Embryonic facial prominence (tissue), 1 donor: Measurements from ENCODE around the gene POLG2.
A peak's percentile ranks its signal among the peaks of the same experiment; 100 is the strongest.

Experiments used
- DNase-seq: peaks from one replicate; pipeline ENCODE4 v3.0.0-alpha.2; 2016; ENCODE audit errors: extremely low spot score

POLG2 gene

GRCh38 chr17:64496786-64497564 is at the start of gene POLG2:
TSS of gene POLG2 (minus strand) at chr17:64497054. CDS start at chr17:64496968, 86 bp downstream.
- peak; percentile 75 for DNase-seq

GRCh38 chr17:64544742-64545141 is 47.9 kb upstream of the POLG2 start:
- DNase-seq, result no peak

GRCh38 chr17:64540118-64540776 is 43.4 kb upstream of the POLG2 start:
- no peak for DNase-seq

GRCh38 chr17:64538508-64539130 is 41.8 kb upstream of the POLG2 start:
- no peak for DNase-seq

GRCh38 chr17:64537488-64537887 is 40.6 kb upstream of the POLG2 start:
- DNase-seq, result no peak

- DNase-seq, result no peak
Observed at GRCh38 chr17:64536913-64537312, 40.1 kb upstream of the POLG2 start.

- no peak for DNase-seq
Observed at GRCh38 chr17:64535357-64535756, 38.5 kb upstream of the POLG2 start.

GRCh38 chr17:64534187-64534586 is 37.3 kb upstream of the POLG2 start:
- no peak for DNase-seq

GRCh38 chr17:64533784-64534183 is 36.9 kb upstream of the POLG2 start:
- DNase-seq, result no peak

GRCh38 chr17:64532409-64532808 is 35.6 kb upstream of the POLG2 start:
- DNase-seq, result no peak

GRCh38 chr17:64531955-64532371 is 35.1 kb upstream of the POLG2 start:
- DNase-seq, result no peak

- DNase-seq, result no peak
Observed at GRCh38 chr17:64529221-64529620, 32.4 kb upstream of the POLG2 start.

GRCh38 chr17:64527914-64528313 is 31.1 kb upstream of the POLG2 start:
- DNase-seq, result no peak

- no peak for DNase-seq
Observed at GRCh38 chr17:64520359-64520758, 23.5 kb upstream of the POLG2 start.

- DNase-seq, result no peak
Observed at GRCh38 chr17:64519601-64520000, 22.7 kb upstream of the POLG2 start.

GRCh38 chr17:64515829-64516228 is 19.0 kb upstream of the POLG2 start:
- DNase-seq, result no peak

- no peak for DNase-seq
Observed at GRCh38 chr17:64515419-64515818, 18.6 kb upstream of the POLG2 start.

- DNase-seq, result no peak
Observed at GRCh38 chr17:64509179-64509578, 12.3 kb upstream of the POLG2 start.

- DNase-seq, result no peak
Observed at GRCh38 chr17:64508683-64509082, 11.8 kb upstream of the POLG2 start.

GRCh38 chr17:64507413-64507782 is 10.5 kb upstream of the POLG2 start:
- DNase-seq, result peak; percentile 86

- DNase-seq, result peak; percentile 97
Observed at GRCh38 chr17:64506576-64507412, 9.9 kb upstream of the POLG2 start, which contains the start of gene CEP95. TSS of gene CEP95 (plus strand) at chr17:64506977. CDS start at chr17:64507098, 121 bp downstream.

GRCh38 chr17:64506201-64506575 is 9.3 kb upstream of the POLG2 start, which contains the start of gene DDX5:
TSS of gene DDX5 (minus strand) at chr17:64506289. CDS start at chr17:64506119, 170 bp downstream.
- peak; percentile 96 for DNase-seq
